Fibroblast of mammary gland (primary cell): ENCODE measurements around the gene MTHFD1.

Experiments
- DNase-seq: peaks from one replicate; pipeline ENCODE4 v3.0.0-alpha.2; 2010; ENCODE audit warnings: low read depth
- H3K4me3 ChIP-seq: 2 replicates; pipeline ENCODE4 v1.5.1; 2011; ENCODE audit warnings: low read depth, mild to moderate bottlenecking, low read length, moderate library complexity; ENCODE audit not compliant: control insufficient read depth
- TF ChIP-seq, protein P1 (sequence below): conservative IDR thresholded peaks from 2 replicates; pipeline ENCODE4 v1.5.1; 2011; ENCODE audit warnings: low read depth, low read length, inconsistent platforms; ENCODE audit not compliant: control insufficient read depth, insufficient read depth

Gene MTHFD1

DNA sequence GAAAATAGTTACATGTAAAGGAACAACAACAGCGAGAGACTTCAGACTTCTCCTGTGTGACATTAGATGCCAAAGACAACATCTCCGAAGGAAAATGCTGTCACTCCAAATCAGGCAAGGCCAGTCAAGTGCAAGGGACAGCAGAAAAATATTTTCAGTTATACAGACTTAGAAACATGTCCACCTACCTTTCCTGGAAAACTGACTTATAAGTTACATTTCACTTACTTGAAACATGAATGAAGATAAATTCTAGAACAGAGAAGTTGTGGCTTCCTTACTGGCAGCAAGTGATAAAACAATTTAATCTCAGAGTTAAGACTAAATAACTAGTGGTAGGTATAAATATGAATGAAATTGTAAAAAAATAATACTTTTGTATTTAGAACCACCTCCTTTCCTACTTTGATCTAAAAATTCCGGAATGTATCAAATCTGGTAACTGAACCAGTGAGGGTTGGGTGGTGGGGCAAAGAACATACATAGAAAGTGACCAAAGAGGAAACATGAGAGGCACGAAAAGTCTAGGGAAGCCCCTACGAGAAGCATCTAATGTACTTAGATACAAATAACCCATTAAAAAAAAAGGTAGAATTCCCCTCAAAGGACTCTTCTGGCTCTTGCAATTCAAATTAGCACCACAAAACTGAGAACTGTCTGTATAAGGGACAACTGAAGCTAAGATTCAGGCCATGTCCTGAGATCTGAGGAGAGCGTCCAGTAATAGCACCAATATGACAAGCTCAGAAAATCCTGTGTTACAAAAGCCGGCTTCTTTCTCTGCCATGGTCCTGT, 21.2 kb downstream of the MTHFD1 start:
- DNase-seq: no peak
- TF ChIP-seq, protein P1, sequence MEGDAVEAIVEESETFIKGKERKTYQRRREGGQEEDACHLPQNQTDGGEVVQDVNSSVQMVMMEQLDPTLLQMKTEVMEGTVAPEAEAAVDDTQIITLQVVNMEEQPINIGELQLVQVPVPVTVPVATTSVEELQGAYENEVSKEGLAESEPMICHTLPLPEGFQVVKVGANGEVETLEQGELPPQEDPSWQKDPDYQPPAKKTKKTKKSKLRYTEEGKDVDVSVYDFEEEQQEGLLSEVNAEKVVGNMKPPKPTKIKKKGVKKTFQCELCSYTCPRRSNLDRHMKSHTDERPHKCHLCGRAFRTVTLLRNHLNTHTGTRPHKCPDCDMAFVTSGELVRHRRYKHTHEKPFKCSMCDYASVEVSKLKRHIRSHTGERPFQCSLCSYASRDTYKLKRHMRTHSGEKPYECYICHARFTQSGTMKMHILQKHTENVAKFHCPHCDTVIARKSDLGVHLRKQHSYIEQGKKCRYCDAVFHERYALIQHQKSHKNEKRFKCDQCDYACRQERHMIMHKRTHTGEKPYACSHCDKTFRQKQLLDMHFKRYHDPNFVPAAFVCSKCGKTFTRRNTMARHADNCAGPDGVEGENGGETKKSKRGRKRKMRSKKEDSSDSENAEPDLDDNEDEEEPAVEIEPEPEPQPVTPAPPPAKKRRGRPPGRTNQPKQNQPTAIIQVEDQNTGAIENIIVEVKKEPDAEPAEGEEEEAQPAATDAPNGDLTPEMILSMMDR: no peak
- H3K4me3 ChIP-seq: no peak overlapping the region

DNA sequence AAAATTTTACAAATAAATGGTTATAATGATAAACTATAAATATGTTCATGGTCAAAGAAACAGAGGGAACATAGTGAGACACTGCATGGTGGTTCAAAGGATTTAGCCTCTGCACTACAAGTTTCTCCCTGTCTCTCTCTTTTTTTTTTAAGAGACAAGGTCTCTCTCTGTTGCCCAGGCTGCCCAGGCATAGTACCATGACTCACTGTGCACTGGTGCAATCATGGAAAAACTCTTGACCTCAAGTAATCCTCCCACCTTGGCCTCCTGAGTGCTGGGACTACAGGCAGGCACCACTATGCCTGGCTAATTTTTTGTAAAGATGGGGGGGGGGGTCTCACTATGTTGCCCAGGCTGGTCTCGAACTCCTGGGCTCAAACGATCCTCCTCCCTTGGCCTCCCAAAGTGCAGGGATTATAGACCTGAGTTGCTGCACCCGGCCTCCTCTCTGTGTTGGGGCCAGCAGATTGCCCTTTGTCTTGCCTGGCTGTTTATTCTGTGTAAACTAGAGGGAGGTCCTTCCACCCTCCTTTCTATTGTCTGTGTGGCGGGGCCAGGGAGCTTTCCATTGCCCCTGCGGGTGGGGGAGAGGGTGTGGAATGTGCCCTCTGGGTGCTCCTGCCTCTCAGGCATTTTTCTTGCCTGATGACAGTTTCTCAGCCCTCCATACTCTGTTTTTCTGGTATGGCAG, 22.1 kb downstream of the MTHFD1 start:
- TF ChIP-seq, protein P1: no peak
- DNase-seq: peak; percentile 51
- H3K4me3 ChIP-seq: no peak overlapping the region

DNA sequence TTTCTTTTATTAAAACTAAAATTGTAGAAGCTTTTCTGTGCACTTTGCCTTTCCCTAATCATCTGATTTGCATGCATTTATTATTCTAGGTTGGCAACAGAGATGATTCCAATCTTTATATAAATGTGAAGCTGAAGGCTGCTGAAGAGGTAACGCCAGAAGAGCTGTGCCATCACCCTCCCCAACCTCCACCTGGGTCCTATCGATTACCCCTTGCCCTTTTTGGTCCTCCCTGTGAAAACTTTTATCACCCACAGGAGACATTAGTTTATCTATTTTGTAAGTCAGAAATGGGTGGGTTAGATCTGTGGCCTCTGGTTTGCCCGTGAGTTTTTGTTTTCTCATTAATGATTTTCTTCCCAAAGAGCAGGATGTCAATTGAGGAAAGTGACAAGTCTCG, 22.8 kb downstream of the MTHFD1 start:
- DNase-seq: no peak
- TF ChIP-seq, protein P1: no peak
- no peak overlapping the region for H3K4me3 ChIP-seq

DNA sequence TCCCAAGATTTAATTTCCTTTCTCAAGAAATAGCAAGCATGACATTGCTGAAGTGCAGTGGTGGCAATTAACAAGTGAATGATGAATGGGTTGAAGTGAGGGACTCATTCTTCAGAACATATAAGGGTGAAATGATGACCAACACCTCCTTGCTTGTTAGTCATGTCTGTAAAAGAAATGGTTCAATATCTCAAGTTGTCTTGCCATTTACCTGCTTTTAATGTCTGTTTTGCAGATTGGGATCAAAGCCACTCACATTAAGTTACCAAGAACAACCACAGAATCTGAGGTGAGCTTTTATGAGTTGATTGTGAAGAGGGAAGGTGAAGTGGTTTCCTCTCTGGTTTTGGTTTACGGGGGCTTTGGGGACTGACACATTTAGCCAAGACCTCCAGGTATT, 24.1 kb downstream of the MTHFD1 start:
- no peak for DNase-seq
- H3K4me3 ChIP-seq: no peak overlapping the region
- TF ChIP-seq, protein P1: no peak

DNA sequence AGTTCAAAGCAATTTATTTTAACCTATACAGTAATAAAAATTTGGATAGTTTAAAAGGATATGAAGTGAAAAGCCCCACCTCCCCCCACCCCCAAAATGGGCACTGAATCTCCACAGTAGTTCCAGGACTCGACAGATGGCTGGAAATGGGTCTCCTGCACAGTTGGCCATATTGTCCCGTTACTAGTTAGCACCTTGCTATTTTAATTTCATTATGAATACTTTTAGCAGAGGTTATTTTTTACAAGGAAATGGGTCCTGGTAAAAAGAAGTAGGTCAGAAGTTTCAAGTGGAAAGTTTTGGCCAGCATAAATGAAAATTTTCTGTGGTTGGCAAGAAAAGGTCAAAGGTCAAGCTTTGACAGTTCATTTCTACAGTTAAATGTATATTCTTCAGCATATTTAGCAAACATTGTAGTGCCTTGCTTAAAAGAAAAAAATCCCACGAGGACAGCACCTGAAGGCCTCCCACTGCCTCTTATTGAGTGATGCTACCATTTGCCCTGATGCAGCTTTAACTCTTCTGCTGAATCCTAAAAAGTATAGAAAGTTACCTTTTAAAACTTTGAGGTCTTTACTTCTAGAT, 28.3 kb downstream of the MTHFD1 start:
- TF ChIP-seq, protein P1: no peak
- no peak for DNase-seq
- no peak overlapping the region for H3K4me3 ChIP-seq

DNA sequence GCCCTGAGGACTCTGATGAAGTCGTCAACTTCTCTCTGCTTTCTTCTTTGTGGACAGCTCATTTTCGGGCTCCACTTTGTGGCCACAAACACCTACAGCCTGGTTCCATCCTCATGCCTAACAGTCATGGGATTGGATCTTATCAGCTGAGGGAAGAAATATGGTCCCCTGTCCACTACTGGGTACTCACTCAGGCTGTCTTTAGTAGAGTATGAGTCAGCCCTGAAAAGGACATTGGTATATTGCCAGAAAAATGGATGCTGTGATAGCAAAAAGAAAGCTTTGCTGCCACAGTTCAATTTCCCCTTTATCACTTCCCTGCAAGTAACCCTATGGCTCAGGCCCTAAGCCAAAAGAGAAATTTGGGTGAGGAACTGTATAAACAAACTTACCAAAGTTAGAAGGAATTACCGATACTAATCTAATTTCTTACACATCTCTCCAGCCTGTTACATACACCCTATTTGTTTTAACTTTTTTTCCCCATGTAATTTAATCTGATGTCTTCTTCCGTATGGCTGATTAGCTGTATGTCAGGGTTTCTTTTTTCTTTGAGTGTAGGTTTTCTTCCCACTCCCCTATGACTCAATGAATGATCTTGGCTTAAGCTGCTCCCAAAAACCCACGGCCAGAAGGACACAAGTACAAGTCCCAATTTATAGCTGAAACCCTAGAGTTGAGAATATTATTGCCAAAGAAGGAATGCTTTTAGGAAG, 29.1 kb downstream of the MTHFD1 start:
- TF ChIP-seq, protein P1: no peak
- H3K4me3 ChIP-seq: no peak overlapping the region
- DNase-seq: peak; percentile 47
